ENCODE results near the gene FYN. TPM values are rescaled to one million over a fixed set of nuclear protein-coding genes. Genes with fewer than 3 reads are reported as not detected.

Gene FYN
- polyA plus RNA-seq, 3 donors = 88.4 to 149 (median 114) TPM

DNA sequence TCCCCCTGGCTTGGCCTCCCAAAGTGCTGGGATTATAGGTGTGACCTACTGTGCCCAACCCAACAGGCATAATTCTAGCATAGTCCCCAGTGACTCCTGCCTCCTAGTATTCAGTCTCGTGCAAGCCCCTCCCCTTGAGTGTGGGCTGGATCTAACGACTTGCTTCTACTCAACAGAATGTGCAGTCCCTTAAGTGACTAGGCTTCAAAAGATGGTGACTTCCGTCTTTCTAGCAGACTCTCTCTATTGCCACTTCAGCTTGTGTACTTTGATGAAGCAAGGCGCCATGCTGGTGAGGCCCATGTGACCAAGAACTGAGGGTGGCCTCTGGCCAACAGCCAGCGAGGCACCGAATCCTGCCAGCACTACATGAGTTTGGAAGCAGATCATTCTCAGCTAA, 157.9 kb downstream of the FYN start:
- intact Hi-C loops (cut with micrococcal nuclease) = loop anchor here in 1 of 2 donors (10.0 kb wide), 1 partner anchor 449 kb away; no protein-coding TSS in a partner anchor
- Mint-ChIP-seq H3K4me3 (no peak overlapping the region), H3K4me1 (no peaks in the 10 kb centered on the region), H3K36me3 (peaks cover 80 to 95% of the 10 kb centered on the region in 2 donors), H3K27me3 (ENCODE audit: low read depth in 3 of 3) (no peaks in the 10 kb centered on the region), H3K27ac (peak overlapping the region in 1 of 7 donors; percentile 7), H3K9me3 (no peaks in the 10 kb centered on the region)
- no peaks in the 10 kb centered on the region for H3K79me2 ChIP-seq (ENCODE audit: insufficient read depth, low read length)
- no peak overlapping the region for H2AFZ ChIP-seq (ENCODE audit: insufficient read depth, low read depth, low read length, poor library complexity, severe bottlenecking)
- no peak overlapping the region for H3K4me2 ChIP-seq (replicated peaks; ENCODE audit: extremely low read depth, low read length, poor library complexity, severe bottlenecking)
- peaks cover 78% of the 10 kb centered on the region for H4K20me1 ChIP-seq (ENCODE audit: insufficient read depth, low read length)
- H3K4me3 ChIP-seq (replicated peaks in 1 of 3; ENCODE audit: low read depth in 2 of 3, low read length in 3 of 3) = no peak overlapping the region
- WGBS (ENCODE audit: insufficient coverage) = 89% methylated on average over 4 of the region's 6 CpGs
- H3K4me1 ChIP-seq (ENCODE audit: control insufficient read depth in 1 of 2, insufficient read depth in 2 of 2, low read length in 2 of 2) = no peaks in the 10 kb centered on the region
- no peaks in the 10 kb centered on the region for H3K27me3 ChIP-seq (ENCODE audit: control insufficient read depth in 2 of 2, insufficient read depth in 2 of 2, low read length in 2 of 2)
- peaks cover 72 to 94% of the 10 kb centered on the region in 2 donors for H3K36me3 ChIP-seq (replicated peaks in 1 of 2; ENCODE audit: control insufficient read depth in 1 of 2, insufficient read depth in 2 of 2, low read length in 2 of 2)
- no peak overlapping the region for H3K27ac ChIP-seq (ENCODE audit: low read depth in 1 of 2, low read length in 2 of 2)
- TF ChIP-seq, protein P1, sequence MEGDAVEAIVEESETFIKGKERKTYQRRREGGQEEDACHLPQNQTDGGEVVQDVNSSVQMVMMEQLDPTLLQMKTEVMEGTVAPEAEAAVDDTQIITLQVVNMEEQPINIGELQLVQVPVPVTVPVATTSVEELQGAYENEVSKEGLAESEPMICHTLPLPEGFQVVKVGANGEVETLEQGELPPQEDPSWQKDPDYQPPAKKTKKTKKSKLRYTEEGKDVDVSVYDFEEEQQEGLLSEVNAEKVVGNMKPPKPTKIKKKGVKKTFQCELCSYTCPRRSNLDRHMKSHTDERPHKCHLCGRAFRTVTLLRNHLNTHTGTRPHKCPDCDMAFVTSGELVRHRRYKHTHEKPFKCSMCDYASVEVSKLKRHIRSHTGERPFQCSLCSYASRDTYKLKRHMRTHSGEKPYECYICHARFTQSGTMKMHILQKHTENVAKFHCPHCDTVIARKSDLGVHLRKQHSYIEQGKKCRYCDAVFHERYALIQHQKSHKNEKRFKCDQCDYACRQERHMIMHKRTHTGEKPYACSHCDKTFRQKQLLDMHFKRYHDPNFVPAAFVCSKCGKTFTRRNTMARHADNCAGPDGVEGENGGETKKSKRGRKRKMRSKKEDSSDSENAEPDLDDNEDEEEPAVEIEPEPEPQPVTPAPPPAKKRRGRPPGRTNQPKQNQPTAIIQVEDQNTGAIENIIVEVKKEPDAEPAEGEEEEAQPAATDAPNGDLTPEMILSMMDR (IDR thresholded peaks at IDR 0.05) = no peak
- H3K9ac ChIP-seq (ENCODE audit: insufficient read depth, low read length, poor library complexity, severe bottlenecking) = no peak overlapping the region
- DNase-seq = no peak
- no peaks in the 10 kb centered on the region for H3K9me3 ChIP-seq (replicated peaks in 1 of 2; ENCODE audit: control insufficient read depth in 1 of 2, insufficient read depth in 1 of 2, low read length in 2 of 2)

DNA sequence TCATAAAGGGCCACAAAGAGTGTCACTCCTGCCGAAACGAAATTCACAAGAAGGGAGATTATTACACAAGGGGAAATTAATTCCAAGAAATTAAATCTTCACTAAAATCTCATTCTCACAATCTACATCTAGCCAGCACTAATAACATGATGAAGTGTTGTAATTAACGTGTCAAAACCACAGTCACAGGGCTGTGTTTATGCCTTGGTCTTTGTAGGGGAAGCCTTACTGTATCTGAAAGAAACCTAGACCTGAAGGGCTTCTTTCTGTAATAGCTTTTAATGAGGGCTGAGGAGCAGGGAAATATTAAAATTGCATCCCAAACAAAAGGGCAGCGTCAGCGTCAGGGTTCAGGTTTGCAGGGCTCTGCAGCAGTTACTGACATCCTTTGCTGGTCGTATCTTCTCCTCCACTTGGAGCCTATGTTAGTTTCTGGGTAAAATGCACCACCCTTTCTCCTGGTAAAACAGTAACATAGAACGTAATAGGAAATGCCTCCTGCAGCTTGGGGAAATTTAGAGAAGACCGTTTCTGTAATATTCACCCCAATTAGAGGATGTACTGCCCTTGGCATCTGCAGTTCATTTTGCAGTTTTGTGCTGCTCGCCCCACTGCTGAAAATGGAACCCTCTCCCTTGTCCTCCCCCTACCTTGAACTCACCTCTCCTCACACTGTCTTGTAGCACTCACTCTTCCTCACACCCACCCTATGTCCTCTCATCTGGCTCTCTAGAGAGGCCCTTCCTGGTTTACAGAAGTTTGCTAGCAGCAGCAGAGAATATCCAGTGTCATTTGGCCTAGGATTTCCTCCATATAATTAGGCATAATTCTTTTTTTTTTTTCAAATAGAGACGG, 158.6 kb downstream of the FYN start:
- H3K27ac Mint-ChIP-seq = peak overlapping the region in 4 of 7 donors; percentile 7 to 55 (median 34)
- no peak overlapping the region for H3K9ac ChIP-seq (ENCODE audit: insufficient read depth, low read length, poor library complexity, severe bottlenecking)
- peaks cover 3 to 4% of the 10 kb centered on the region in 2 donors for H3K4me1 ChIP-seq (ENCODE audit: control insufficient read depth in 1 of 2, insufficient read depth in 2 of 2, low read length in 2 of 2)
- no peaks in the 10 kb centered on the region for H3K27me3 ChIP-seq (ENCODE audit: control insufficient read depth in 2 of 2, insufficient read depth in 2 of 2, low read length in 2 of 2)
- intact Hi-C loops (cut with micrococcal nuclease) = loop anchor here (5.0 to 10.0 kb wide), 3 partner anchors 328 to 450 kb away; no protein-coding TSS in a partner anchor
- H3K27ac ChIP-seq (ENCODE audit: low read depth in 1 of 2, low read length in 2 of 2) = no peak overlapping the region
- no peak for DNase-seq
- TF ChIP-seq, protein P1 (IDR thresholded peaks at IDR 0.05) = no peak
- peaks cover 3% of the 10 kb centered on the region for H3K4me1 Mint-ChIP-seq
- no peak overlapping the region for H3K4me3 Mint-ChIP-seq
- no peaks in the 10 kb centered on the region for H3K9me3 ChIP-seq (replicated peaks in 1 of 2; ENCODE audit: control insufficient read depth in 1 of 2, insufficient read depth in 1 of 2, low read length in 2 of 2)
- H3K36me3 Mint-ChIP-seq = peaks cover 74 to 89% of the 10 kb centered on the region in 2 donors
- H2AFZ ChIP-seq (ENCODE audit: insufficient read depth, low read depth, low read length, poor library complexity, severe bottlenecking) = no peak overlapping the region
- H4K20me1 ChIP-seq (ENCODE audit: insufficient read depth, low read length) = peaks cover 74% of the 10 kb centered on the region
- H3K36me3 ChIP-seq (replicated peaks in 1 of 2; ENCODE audit: control insufficient read depth in 1 of 2, insufficient read depth in 2 of 2, low read length in 2 of 2) = peaks cover 68 to 87% of the 10 kb centered on the region in 2 donors
- 89% methylated on average over 3 of the region's 10 CpGs for WGBS (ENCODE audit: insufficient coverage)
- no peak overlapping the region for H3K4me2 ChIP-seq (replicated peaks; ENCODE audit: extremely low read depth, low read length, poor library complexity, severe bottlenecking)
- no peaks in the 10 kb centered on the region for H3K9me3 Mint-ChIP-seq
- no peak overlapping the region for H3K4me3 ChIP-seq (replicated peaks in 1 of 3; ENCODE audit: low read depth in 2 of 3, low read length in 3 of 3)
- no peaks in the 10 kb centered on the region for H3K79me2 ChIP-seq (ENCODE audit: insufficient read depth, low read length)
- H3K27me3 Mint-ChIP-seq (ENCODE audit: low read depth in 3 of 3) = no peaks in the 10 kb centered on the region

Data from CD14-positive monocyte (primary cell).